ENCODE results near the gene CNTNAP2. TPM values are rescaled to one million over a fixed set of nuclear protein-coding genes. Genes with fewer than 3 reads are reported as not detected.

CNTNAP2 gene
- total RNA-seq, 2 donors from 2014 or later = 171 to 228 TPM

GRCh38 chr7:147586110-147586509 is 1469.5 kb downstream of the CNTNAP2 start:
- Mint-ChIP-seq H3K36me3 (ENCODE audit: low read depth) (no peaks in the 10 kb centered on the region), H3K27me3 (ENCODE audit: insufficient read depth) (no peaks in the 10 kb centered on the region), H3K27ac (no peak overlapping the region), H3K9me3 (peaks cover 5% of the 10 kb centered on the region), H3K4me3 (no peak overlapping the region), H3K4me1 (peaks cover 16% of the 10 kb centered on the region)
- H3K4me1 ChIP-seq (ENCODE audit: control insufficient read depth, insufficient read depth, low read length) = no peaks in the 10 kb centered on the region
- H3K27ac ChIP-seq (ENCODE audit: low read depth, low read length) = no peak overlapping the region
- DNase-seq = no peak
- H3K9ac ChIP-seq (ENCODE audit: extremely low read depth, low read length, poor library complexity, severe bottlenecking) = no peak overlapping the region
- H3K36me3 ChIP-seq (ENCODE audit: control insufficient read depth, insufficient read depth, low read length) = no peaks in the 10 kb centered on the region
- no peak for TF ChIP-seq CTCF (conservative IDR thresholded peaks at IDR 0.05)
- no peaks in the 10 kb centered on the region for H3K9me3 ChIP-seq (ENCODE audit: control insufficient read depth, low read length)
- H3K4me3 ChIP-seq (ENCODE audit: low read length) = no peak overlapping the region
- H3K27me3 ChIP-seq (ENCODE audit: control insufficient read depth, insufficient read depth, low read length, poor library complexity, severe bottlenecking) = no peaks in the 10 kb centered on the region
- 0 to 2% methylated on average over 1 of the region's 1 CpG for WGBS, 2 experiments (ENCODE audit: insufficient coverage in 1 of 2, insufficient read length in 1 of 2)

GRCh38 chr7:147586526-147586925 is 1469.9 kb downstream of the CNTNAP2 start:
- WGBS, 2 experiments (ENCODE audit: insufficient coverage in 1 of 2, insufficient read length in 1 of 2) = 83% methylated on average over 1 of the region's 1 CpG
- Histone ChIP-seq H3K27me3 (ENCODE audit: control insufficient read depth, insufficient read depth, low read length, poor library complexity, severe bottlenecking) (no peaks in the 10 kb centered on the region), H3K4me1 (ENCODE audit: control insufficient read depth, insufficient read depth, low read length) (no peaks in the 10 kb centered on the region), H3K4me3 (ENCODE audit: low read length) (no peak overlapping the region), H3K9me3 (ENCODE audit: control insufficient read depth, low read length) (no peaks in the 10 kb centered on the region), H3K27ac (ENCODE audit: low read depth, low read length) (no peak overlapping the region), H3K36me3 (ENCODE audit: control insufficient read depth, insufficient read depth, low read length) (no peaks in the 10 kb centered on the region), H3K9ac (ENCODE audit: extremely low read depth, low read length, poor library complexity, severe bottlenecking) (no peak overlapping the region)
- Mint-ChIP-seq H3K27ac (no peak overlapping the region), H3K4me1 (peaks cover 14% of the 10 kb centered on the region), H3K27me3 (ENCODE audit: insufficient read depth) (no peaks in the 10 kb centered on the region), H3K4me3 (no peak overlapping the region), H3K36me3 (ENCODE audit: low read depth) (no peaks in the 10 kb centered on the region), H3K9me3 (peaks cover 5% of the 10 kb centered on the region)
- TF ChIP-seq CTCF (conservative IDR thresholded peaks at IDR 0.05) = no peak
- peak; percentile 52 for DNase-seq

GRCh38 chr7:147593271-147594057 is 1476.9 kb downstream of the CNTNAP2 start:
- H3K9ac ChIP-seq (ENCODE audit: extremely low read depth, low read length, poor library complexity, severe bottlenecking) = no peak overlapping the region
- Mint-ChIP-seq H3K4me1 (peaks cover 6% of the 10 kb centered on the region), H3K4me3 (no peak overlapping the region), H3K27me3 (ENCODE audit: insufficient read depth) (no peaks in the 10 kb centered on the region), H3K27ac (no peak overlapping the region), H3K9me3 (peaks cover 9% of the 10 kb centered on the region), H3K36me3 (ENCODE audit: low read depth) (no peaks in the 10 kb centered on the region)
- no peak overlapping the region for H3K4me3 ChIP-seq (ENCODE audit: low read length)
- H3K36me3 ChIP-seq (ENCODE audit: control insufficient read depth, insufficient read depth, low read length) = no peaks in the 10 kb centered on the region
- H3K27me3 ChIP-seq (ENCODE audit: control insufficient read depth, insufficient read depth, low read length, poor library complexity, severe bottlenecking) = no peaks in the 10 kb centered on the region
- no peaks in the 10 kb centered on the region for H3K4me1 ChIP-seq (ENCODE audit: control insufficient read depth, insufficient read depth, low read length)
- DNase-seq = no peak
- WGBS, 2 experiments (ENCODE audit: insufficient coverage in 1 of 2, insufficient read length in 1 of 2) = 98% methylated on average over 2 of the region's 2 CpGs; no CpG with 5 or more reads in 1 of the 2 experiments
- TF ChIP-seq CTCF (conservative IDR thresholded peaks at IDR 0.05) = no peak
- no peak overlapping the region for H3K27ac ChIP-seq (ENCODE audit: low read depth, low read length)
- no peaks in the 10 kb centered on the region for H3K9me3 ChIP-seq (ENCODE audit: control insufficient read depth, low read length)
